H9 (cell line): ENCODE data around the gene NTF3. TPM values are rescaled to one million over a fixed set of nuclear protein-coding genes. Genes with fewer than 3 reads are reported as not detected.

ENCODE experiments used
- DNase-seq: peaks from one replicate; pipeline ENCODE4 v3.0.0-alpha.2; 2017
- H2AFZ ChIP-seq: one replicate; pipeline ENCODE4 v1.6.1; 2013; ENCODE audit warnings: mild to moderate bottlenecking, low read length, control low read depth, moderate library complexity
- H2AK5ac ChIP-seq: 2 replicates; pipeline ENCODE4 v1.6.1; 2013; ENCODE audit warnings: low read length, control low read depth, mixed read lengths; ENCODE audit not compliant: insufficient read length
- H2BK120ac ChIP-seq: one replicate; pipeline ENCODE4 v1.6.1; 2013; ENCODE audit warnings: low read depth, mild to moderate bottlenecking, low read length, control low read depth, inconsistent platforms; ENCODE audit not compliant: poor library complexity, severe bottlenecking
- H2BK12ac ChIP-seq: 2 replicates; pipeline ENCODE4 v1.6.1; 2013; ENCODE audit warnings: low read length, control low read depth, mixed read lengths, low read depth; ENCODE audit not compliant: insufficient read length
- H2BK15ac ChIP-seq: 2 replicates; pipeline ENCODE4 v1.6.1; 2013; ENCODE audit warnings: low read depth, low read length, control low read depth
- H2BK20ac ChIP-seq: one replicate; pipeline ENCODE4 v1.6.1; 2013; ENCODE audit warnings: low read depth, mild to moderate bottlenecking, low read length, control low read depth, inconsistent platforms; ENCODE audit not compliant: poor library complexity, severe bottlenecking
- H2BK5ac ChIP-seq: 2 replicates; pipeline ENCODE4 v1.6.1; 2013; ENCODE audit warnings: low read length, control low read depth, mixed read lengths; ENCODE audit not compliant: insufficient read length
- H3K14ac ChIP-seq: 2 replicates; pipeline ENCODE4 v1.6.1; 2013; ENCODE audit warnings: low read length, control low read depth; ENCODE audit not compliant: insufficient read depth
- H3K18ac ChIP-seq: 2 replicates; pipeline ENCODE4 v1.6.1; 2013; ENCODE audit warnings: low read depth, mild to moderate bottlenecking, mixed read lengths, low read length, control low read depth; ENCODE audit not compliant: insufficient read length
- H3K23ac ChIP-seq: 2 replicates; pipeline ENCODE4 v1.6.1; 2013; ENCODE audit warnings: low read length, control low read depth, mixed read lengths, low read depth; ENCODE audit not compliant: insufficient read length
- H3K23me2 ChIP-seq: 2 replicates; pipeline ENCODE4 v1.6.1; 2013; ENCODE audit warnings: low read depth, mild to moderate bottlenecking, mixed read lengths, low read length, control low read depth; ENCODE audit not compliant: insufficient read length, poor library complexity, severe bottlenecking
- H3K27ac ChIP-seq: 2 replicates; pipeline ENCODE4 v1.5.1; 2013; ENCODE audit warnings: low read length, control low read depth, mixed read lengths, low read depth; ENCODE audit not compliant: insufficient read length
- H3K27me3 ChIP-seq: 2 replicates; pipeline ENCODE4 v1.6.1; 2013; ENCODE audit warnings: low read length, control low read depth, inconsistent platforms; ENCODE audit not compliant: insufficient read depth
- H3K4ac ChIP-seq: 2 replicates; pipeline ENCODE4 v1.6.1; 2013; ENCODE audit warnings: low read depth, mild to moderate bottlenecking, control low read depth, inconsistent platforms, low read length, moderate library complexity
- H3K4me1 ChIP-seq: 2 replicates; pipeline ENCODE4 v1.6.1; 2013; ENCODE audit warnings: low read length, control low read depth, inconsistent platforms; ENCODE audit not compliant: insufficient read depth
- H3K4me2 ChIP-seq: 2 replicates; pipeline ENCODE4 v1.6.1; 2013; ENCODE audit warnings: low read length, control low read depth, mixed read lengths; ENCODE audit not compliant: insufficient read length, insufficient read depth
- H3K56ac ChIP-seq: 2 replicates; pipeline ENCODE4 v1.6.1; 2013; ENCODE audit warnings: low read depth, mild to moderate bottlenecking, mixed read lengths, low read length, control low read depth; ENCODE audit not compliant: insufficient read length
- H3K79me1 ChIP-seq: 2 replicates; pipeline ENCODE4 v1.6.1; 2013; ENCODE audit warnings: low read depth, mild to moderate bottlenecking, moderate library complexity, low read length, control low read depth, inconsistent platforms; ENCODE audit not compliant: insufficient read depth, poor library complexity, severe bottlenecking
- H3K79me2 ChIP-seq: 2 replicates; pipeline ENCODE4 v1.6.1; 2013; ENCODE audit warnings: low read length, control low read depth, inconsistent platforms; ENCODE audit not compliant: insufficient read depth
- H3K9ac ChIP-seq: 2 replicates; pipeline ENCODE4 v1.6.1; 2013; ENCODE audit warnings: low read length, control low read depth, mixed read lengths; ENCODE audit not compliant: insufficient read length; ENCODE audit errors: extremely low read depth
- H3K9me3 ChIP-seq: one replicate; pipeline ENCODE4 v1.6.1; 2013; ENCODE audit warnings: low read depth, low read length, inconsistent platforms; ENCODE audit not compliant: control insufficient read depth
- H3T11ph ChIP-seq: one replicate; pipeline ENCODE4 v1.6.1; 2013; ENCODE audit warnings: mild to moderate bottlenecking, low read length, control low read depth, inconsistent platforms
- H4K20me1 ChIP-seq: one replicate; pipeline ENCODE4 v1.6.1; 2013; ENCODE audit not compliant: control insufficient read depth, insufficient read length, insufficient read depth
- H4K5ac ChIP-seq: 2 replicates; pipeline ENCODE4 v1.6.1; 2013; ENCODE audit warnings: low read depth, mild to moderate bottlenecking, mixed read lengths, low read length, control low read depth; ENCODE audit not compliant: insufficient read length
- H4K8ac ChIP-seq: replicated peaks from 2 replicates; pipeline ENCODE4 v1.6.1; 2013; ENCODE audit warnings: low read length, control low read depth, mixed read lengths, low read depth; ENCODE audit not compliant: insufficient read length
- H4K91ac ChIP-seq: 2 replicates; pipeline ENCODE4 v1.6.1; 2013; ENCODE audit warnings: low read depth, mild to moderate bottlenecking, moderate library complexity, mixed read lengths, low read length, control low read depth; ENCODE audit not compliant: insufficient read length
- H3K27ac Mint-ChIP-seq, 3 experiments: 2 replicates in 2 of 3; 3 replicates in 1 of 3; pipeline ENCODE4 v1.8.0; 2020 to 2021; ENCODE audit warnings: mixed read lengths in 3 of 3, mild to moderate bottlenecking in 1 of 3, moderate library complexity in 1 of 3
- H3K27me3 Mint-ChIP-seq: 2 replicates; pipeline ENCODE4 v1.8.0; 2021; ENCODE audit warnings: low read depth, mild to moderate bottlenecking, moderate library complexity, mixed read lengths
- H3K36me3 Mint-ChIP-seq, 3 experiments: 2 replicates in 2 of 3; 3 replicates in 1 of 3; pipeline ENCODE4 v1.8.0; 2020 to 2021; ENCODE audit warnings: low read depth in 3 of 3, mixed read lengths in 3 of 3; ENCODE audit not compliant: insufficient read depth in 1 of 3
- H3K4me1 Mint-ChIP-seq, 2 experiments: 2 replicates each; pipeline ENCODE4 v1.8.0; 2020; ENCODE audit warnings: mixed read lengths in 2 of 2
- H3K4me3 Mint-ChIP-seq, 2 experiments: 2 replicates in 1 of 2; 3 replicates in 1 of 2; pipeline ENCODE4 v1.8.0; 2020 to 2021; ENCODE audit warnings: mild to moderate bottlenecking in 2 of 2, mixed read lengths in 2 of 2, moderate library complexity in 1 of 2
- H3K9me3 Mint-ChIP-seq, 2 experiments: 2 replicates in 1 of 2; 3 replicates in 1 of 2; pipeline ENCODE4 v1.8.0; 2020; ENCODE audit warnings: mild to moderate bottlenecking in 2 of 2, mixed read lengths in 2 of 2, moderate library complexity in 1 of 2
- CTCF ChIP-seq: fragments of 200-600 bp; sonication (generic); conservative IDR thresholded peaks from 3 replicates; pipeline ENCODE4 v1.8.0; 2021; ENCODE audit warnings: antibody characterized with exemption, mild to moderate bottlenecking
- WGBS: extraction: QIAGEN DNeasy Blood & Tissue Kit; methylation state at CpG from one replicate; pipeline ENCODE4 v1.1.7; 2013; ENCODE audit warnings: missing lambda C conversion rate, low lambda C conversion rate, mixed read lengths; ENCODE audit not compliant: insufficient read length; ENCODE audit errors: extremely low coverage; 5-methylcytosine and 5-hydroxymethylcytosine counted together
- total RNA-seq: library from RNA; stranded (reverse); gene quantifications from 2 replicates; pipeline ENCODE4 v1.2.1, GENCODE V29; 2021

The NTF3 gene
- total RNA-seq, 1 experiment from 2014 or later = 0.48 TPM

- no peaks in the 10 kb centered on the region for H3K79me2 ChIP-seq
- H2BK20ac ChIP-seq = no peak overlapping the region
- peaks cover 27% of the 10 kb centered on the region for H3K27me3 ChIP-seq
- Mint-ChIP-seq H3K36me3 (no peaks in the 10 kb centered on the region), H3K4me1 (peaks cover 14 to 18% of the 10 kb centered on the region in 2 experiments), H3K4me3 (no peak overlapping the region), H3K9me3 (no peaks in the 10 kb centered on the region; a peak in 1 of 5 replicates), H3K27me3 (peaks cover 18% of the 10 kb centered on the region), H3K27ac (no peak overlapping the region)
- H2BK5ac ChIP-seq = no peak overlapping the region
- no peak overlapping the region for H3K9ac ChIP-seq
- no peak overlapping the region for H3K4ac ChIP-seq
- no peak overlapping the region for H3K14ac ChIP-seq
- peaks cover 3% of the 10 kb centered on the region; the same call in 1 of the 2 replicates for H3K4me1 ChIP-seq
- no peak overlapping the region for H4K8ac ChIP-seq
- no peak overlapping the region for H4K5ac ChIP-seq
- no peak overlapping the region for H3K27ac ChIP-seq
- no peaks in the 10 kb centered on the region for H4K20me1 ChIP-seq
- H2AFZ ChIP-seq = no peak overlapping the region
- no peaks in the 10 kb centered on the region for H3K9me3 ChIP-seq
- no peak overlapping the region for H2BK120ac ChIP-seq
- no peak overlapping the region for H3K23ac ChIP-seq
- no peak overlapping the region for H2BK12ac ChIP-seq
- no peaks in the 10 kb centered on the region for H3K23me2 ChIP-seq
- DNase-seq = no peak
- H3K56ac ChIP-seq = no peak overlapping the region
- no peak overlapping the region for H2AK5ac ChIP-seq
- H2BK15ac ChIP-seq = no peak overlapping the region
- H4K91ac ChIP-seq = no peak overlapping the region
- H3K18ac ChIP-seq = no peak overlapping the region
- H3T11ph ChIP-seq = no peak overlapping the region
- no CpG with 5 or more reads among the region's 4 CpGs for WGBS
- no peaks in the 10 kb centered on the region for H3K79me1 ChIP-seq
- H3K4me2 ChIP-seq = no peak overlapping the region
- no peak for TF ChIP-seq CTCF
These were observed 6.8 kb downstream of the NTF3 start for GRCh38 chr12:5438671-5439200.
